Measurements from ENCODE around the gene KCTD16. TPM values are rescaled to one million over a fixed set of nuclear protein-coding genes. Genes with fewer than 3 reads are reported as not detected.

KCTD16 gene
- total RNA-seq, 1 experiment from 2014 or later, result 0.12 TPM

DNA sequence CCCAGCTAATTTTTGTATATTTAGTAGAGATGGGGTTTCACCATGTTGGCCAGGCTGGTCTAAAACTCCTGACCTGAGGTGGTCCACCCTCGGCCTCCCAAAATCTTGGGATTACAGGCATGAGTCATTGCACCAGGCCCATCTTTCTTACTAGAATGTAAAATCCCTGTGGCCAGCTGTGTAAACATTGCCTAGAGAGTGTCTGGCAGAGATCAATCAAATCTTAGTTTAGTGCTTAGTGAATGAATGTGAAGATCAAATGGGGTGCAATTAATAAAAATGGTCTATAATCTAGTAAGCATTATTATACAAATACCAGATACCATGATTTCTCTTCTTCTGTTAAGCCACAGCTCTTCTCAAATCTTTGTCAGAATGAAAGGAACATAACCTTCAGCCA lies 289.9 kb downstream of the KCTD16 start:
- no peak for DNase-seq (ENCODE audit: low read depth)

DNA sequence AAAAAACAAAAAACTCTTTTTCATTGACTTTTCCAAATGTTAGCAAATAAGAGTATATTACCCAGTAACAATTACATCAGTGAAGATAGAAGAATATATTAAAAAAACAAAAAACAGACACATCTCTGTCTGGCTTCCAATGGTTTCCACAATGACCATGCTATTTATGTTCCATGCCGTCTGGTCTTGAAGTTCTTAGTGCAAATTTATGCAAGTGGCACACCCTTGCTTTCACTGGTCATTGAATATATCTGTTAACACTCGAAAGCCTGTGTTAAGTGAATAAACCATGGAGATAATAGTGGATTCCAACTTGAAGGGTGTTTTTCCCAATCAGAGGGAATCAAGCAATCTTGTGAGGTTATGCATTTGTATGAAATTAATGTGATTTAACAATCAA lies 291.9 kb downstream of the KCTD16 start:
- DNase-seq (ENCODE audit: low read depth), result no peak

DNA sequence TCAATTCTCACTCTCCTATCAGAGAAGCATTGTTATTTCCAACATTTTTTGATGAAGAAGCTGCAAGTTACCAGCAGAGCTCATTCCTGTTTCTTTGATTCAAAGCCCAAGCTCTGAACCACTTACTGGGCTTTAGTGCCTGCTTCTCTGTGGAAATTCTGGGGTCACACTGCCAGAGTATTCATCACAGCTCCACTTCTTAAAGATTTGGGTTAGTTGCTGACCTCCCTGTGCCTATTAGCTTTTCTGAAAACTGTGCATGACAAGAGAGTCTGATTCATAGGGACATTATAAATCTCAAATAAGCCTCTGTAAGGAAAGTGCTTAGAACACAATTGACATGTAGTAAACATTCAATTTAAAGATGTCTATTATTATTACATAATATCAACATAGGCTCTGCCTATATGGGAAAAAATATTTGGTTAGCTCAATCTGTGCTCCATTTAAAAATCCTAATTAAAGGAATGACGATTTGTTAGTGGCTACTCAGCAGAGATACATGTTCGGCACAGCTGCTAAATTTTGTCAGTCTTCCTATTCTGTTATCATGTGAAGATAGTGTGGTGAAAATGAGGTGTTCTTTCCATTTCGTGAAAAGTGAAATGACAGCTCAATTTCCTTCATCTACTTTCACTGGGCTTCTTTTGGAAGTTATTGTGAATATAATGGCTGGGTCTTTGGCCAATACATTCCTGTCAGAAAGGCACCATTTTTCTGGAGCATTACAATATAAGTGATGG lies 293.0 kb downstream of the KCTD16 start:
- DNase-seq (ENCODE audit: low read depth), result no peak

DNA sequence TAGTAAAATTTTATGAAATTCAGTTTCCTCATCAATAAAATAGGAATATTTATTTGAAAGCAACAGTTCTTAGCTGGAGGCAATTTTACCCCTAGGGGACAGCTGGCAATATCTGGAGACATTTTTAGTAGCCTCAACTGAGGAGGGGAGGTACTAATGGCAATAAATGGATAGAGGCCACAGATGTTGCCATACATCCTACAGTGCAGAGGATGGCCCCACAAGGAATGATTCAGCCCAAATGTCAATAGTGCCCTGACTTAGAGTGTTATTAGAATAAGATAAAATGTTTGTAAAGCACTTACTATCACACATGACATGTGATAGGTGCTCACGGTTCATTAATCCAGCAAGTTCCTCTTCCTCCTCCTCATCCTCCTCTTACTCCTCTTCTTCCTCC lies 293.6 kb downstream of the KCTD16 start:
- DNase-seq (ENCODE audit: low read depth), result no peak

DNA sequence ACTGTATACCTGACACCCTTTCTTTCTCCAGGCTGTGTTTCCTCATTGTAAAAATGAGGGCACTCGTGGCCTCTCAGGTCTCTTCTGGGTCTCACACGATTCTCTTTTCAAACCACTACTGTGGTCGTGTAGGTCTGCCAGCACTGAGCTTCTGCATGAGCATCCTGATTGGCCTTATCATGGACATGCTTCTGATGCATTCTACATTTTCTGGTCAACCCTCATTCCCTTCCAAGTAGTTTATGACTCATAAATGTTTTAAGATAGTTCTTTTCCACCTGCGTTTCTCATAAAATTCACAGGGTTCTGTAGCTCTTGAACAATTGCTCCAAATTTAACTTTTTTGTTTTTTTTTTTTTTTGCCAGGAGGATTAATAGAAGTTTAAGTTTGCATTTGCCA lies 294.8 kb downstream of the KCTD16 start:
- no peak for DNase-seq (ENCODE audit: low read depth)

DNA sequence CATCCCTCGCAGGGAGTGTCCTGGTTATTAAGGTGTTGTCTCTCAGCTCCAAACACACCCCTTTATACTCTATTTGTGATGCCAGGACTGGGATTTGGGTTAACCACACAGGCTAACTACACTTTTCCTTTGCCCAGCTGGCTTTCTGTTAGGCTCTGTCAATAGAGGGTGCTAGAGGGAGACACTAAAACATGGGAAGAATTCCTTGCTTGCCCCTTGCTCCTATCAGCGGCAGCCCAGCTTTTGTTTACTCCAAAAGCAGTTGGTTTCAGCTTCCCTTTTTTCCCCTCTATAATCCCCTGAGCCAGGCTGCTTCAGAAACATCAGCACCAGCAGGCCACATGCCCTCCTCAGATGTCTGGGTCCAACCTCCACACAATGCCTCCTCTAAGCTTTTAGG lies 297.1 kb downstream of the KCTD16 start:
- DNase-seq (ENCODE audit: low read depth), result no peak

DNA sequence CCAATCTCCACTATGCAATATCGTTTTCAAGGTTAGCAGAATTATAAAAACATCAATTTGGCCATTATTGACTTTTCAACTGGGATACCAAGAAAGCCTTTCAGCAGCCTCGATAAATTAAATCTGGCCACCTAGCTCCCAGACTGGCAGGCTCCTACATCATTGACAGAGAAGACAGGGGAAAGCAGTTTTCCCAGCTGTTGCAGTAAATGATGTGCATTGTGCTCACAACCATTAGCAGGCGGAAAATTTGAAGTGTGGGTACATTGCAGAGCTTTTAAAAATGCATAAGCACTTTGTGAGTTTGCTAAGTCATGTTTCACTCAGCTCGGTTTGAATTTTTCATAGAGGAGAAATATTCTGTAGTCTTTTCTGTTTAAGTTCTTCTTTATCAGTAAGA lies 297.9 kb downstream of the KCTD16 start:
- DNase-seq (ENCODE audit: low read depth), result no peak

DNA sequence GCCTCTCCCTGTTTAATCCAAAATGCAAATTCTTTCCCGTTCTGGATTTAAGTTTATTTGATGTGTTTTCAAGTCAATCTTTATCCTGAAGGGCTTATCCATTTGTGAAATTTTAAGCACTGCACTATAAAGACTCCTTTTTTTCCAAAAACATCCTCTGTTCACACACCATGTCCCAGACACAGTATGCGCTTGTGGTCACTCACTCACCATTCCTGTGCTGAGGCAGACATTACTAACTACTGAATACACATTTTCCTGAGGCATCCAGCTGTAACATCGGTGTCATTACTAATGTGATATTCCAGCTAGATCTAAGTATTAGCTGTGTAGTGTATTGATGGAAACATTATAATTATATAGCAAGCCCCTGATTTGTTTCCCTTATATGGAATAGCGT lies 298.4 kb downstream of the KCTD16 start:
- no peak for DNase-seq (ENCODE audit: low read depth)

DNA sequence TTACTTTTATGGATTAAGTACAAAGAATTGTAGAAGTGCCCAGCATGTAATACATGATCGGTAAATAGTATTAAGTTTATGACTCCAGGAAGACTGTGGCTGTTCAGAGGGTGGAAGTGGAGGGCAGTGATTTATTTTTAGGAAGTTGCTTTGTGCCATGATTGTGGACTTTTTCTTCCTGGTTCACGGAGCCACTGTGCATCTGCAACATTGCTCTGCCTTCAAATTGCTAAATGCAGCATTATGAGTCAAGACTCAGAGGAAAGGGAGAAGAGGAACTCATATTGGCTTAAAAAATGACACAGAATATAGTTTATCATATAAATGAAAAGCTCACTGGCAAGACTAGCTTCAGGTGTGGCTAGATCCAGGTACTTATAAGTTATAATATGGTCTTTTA lies 301.5 kb downstream of the KCTD16 start:
- DNase-seq (ENCODE audit: low read depth), result no peak

DNA sequence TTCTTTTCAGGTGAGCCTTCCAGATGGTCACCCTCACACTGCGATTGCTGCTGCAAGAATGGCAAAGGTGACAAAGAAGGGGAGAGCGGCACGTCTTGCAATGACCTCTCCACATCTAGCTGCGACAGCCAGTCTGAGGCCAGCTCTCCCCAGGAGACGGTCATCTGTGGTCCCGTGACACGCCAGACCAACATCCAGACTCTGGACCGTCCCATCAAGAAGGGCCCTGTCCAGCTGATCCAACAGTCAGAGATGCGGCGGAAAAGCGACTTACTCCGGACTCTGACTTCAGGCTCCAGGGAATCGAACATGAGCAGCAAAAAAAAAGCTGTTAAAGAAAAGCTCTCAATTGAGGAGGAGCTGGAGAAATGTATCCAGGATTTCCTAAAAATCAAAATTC lies 303.0 kb downstream of the KCTD16 start:
- no peak for DNase-seq (ENCODE audit: low read depth)

DNA sequence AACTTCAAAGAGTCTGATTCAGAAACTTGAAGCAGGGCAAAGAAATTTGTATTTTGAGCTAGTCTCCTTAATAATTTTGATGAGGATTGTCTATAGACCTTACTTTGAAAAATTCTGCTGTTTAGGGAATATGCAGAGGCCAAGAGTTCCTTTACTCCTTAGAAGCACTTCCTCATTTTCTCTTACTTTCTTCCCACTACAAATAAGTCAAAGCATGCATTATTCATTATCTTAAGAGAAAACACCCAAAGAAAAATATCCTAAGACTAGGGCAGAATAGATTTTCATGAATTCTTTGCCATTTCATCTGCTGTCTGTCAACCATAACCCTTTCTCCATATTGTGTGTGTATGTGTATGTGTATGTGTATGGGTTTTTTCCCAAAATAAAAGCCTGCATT lies 307.9 kb downstream of the KCTD16 start:
- DNase-seq (ENCODE audit: low read depth), result no peak

DNA sequence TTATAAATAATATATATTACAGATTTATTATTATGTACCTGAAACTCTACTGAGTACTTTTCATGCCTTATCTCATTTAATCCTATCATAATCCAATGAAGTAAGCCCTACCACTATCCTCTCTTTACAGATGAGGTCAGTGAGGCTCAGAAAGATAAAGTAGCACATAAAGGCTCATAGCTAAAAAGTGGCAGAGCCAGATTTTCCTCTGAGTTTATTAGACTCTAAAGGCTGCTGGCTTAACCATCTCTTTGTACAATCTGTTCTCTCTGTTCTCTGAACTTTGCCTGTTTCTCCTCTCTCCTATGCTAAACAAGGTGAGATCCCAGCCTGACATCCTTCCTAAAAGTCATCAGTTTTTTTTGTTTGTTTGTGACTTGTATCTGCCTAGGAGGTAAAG lies 311.2 kb downstream of the KCTD16 start:
- DNase-seq (ENCODE audit: low read depth), result no peak

DNA sequence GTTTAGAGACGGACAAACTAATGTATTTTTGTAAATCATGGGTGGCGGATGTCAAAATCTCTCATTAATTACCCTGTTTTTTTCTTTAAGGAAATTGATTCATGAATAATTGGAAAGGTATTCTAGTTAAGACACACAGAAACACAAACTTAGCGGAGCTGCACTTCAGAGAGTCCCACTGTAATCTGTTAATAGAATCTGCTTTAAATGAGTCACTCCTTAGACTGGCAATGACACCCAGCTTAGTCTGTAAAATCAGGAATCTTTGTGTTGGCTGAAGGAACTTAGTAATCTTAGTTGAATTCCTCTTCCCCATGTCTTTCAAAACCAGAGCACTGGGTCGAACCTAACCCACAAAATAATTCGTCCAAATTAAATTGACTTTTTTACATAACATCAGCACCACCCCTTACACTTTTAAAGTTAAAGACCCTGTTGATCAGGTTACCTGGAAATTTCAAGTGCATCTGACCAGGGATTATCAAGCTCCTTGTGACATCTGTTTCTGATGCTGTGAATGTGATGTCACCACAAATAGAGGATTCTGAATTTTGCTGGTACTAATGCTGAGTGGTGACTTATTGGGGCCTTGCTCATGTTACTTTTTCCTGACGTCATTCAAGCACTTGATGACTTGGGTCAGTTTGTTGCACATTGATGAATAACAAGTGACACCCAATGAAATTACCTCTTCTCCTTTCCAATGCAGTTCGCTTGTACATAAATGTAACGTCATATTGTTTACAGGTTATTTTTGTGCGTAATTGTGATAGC lies 313.6 kb downstream of the KCTD16 start:
- no peak for DNase-seq (ENCODE audit: low read depth)

DNA sequence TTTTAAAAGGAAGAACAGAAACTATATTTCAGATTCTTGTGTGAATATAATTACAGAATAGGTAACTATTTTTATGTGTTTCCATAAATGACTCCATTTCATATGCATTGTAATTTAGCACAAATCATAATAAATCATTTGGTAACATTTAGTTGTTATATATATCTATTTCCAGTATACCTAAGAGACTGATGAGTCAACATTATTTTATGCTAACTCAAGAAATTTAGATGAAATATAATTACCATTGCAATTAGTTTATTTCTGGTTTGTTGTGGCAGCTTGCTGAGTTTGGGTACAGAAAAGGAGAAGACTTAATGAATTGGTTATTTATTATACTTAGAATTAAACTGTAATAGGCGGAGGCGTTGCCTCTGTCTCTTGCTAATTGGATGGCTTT lies 314.9 kb downstream of the KCTD16 start:
- DNase-seq (ENCODE audit: low read depth), result no peak

DNA sequence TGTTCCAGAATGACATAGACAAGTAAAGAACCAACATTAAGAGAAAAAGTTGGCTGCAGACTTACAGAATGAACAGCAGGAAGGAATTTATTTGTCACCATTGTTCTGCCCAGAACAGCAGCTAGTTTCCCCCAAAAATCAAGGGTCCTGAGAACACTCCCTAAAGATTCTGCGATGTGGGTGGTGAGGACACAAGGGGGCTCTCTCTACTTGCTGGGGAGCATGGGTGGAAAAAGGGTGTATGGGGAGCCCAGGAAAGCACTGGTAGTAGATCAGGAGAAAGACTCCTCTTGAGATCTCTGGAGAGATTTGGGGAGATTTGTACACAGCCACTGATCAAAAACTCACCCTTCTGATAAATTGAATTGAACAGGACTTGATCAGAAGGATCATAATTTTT lies 316.5 kb downstream of the KCTD16 start:
- no peak for DNase-seq (ENCODE audit: low read depth)

DNA sequence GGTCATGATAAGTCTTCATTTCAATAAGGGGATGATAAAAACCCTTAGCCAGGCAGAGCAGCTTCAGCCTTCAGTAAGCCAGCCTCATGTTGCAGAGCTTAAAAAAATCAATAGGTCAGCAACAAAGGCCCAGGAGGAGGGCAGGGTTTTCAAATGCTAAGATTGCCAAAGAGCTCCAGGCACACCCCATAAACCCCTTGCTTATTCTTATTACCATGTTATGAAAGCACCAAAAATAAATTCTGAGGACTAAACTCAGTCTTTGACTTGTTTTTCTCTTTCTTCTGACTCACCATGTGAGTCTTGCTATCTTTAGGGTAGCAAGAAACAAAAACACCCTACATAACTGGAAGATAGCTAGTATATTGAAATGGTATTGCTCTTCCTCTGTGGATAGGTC lies 317.1 kb downstream of the KCTD16 start:
- DNase-seq (ENCODE audit: low read depth), result no peak

DNA sequence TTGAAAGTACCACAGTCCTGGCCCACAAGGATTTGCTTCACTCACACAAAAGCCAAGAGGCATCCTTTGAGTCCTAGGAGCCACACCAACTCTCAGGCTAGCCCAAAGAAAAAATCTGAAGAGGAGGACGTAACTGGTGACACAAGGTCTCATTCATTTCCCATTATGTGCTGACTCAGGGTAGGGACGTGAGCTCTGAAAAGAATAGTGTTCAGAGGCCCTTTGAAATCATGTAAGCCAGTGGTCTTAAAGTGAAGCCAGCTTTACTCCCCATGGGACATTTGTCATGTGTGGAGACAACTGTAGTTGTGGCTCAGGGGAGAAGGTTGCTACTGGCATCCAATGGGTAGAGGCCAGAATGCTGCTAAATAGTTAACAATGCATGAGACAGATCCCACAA lies 332.4 kb downstream of the KCTD16 start:
- DNase-seq (ENCODE audit: low read depth), result no peak

DNA sequence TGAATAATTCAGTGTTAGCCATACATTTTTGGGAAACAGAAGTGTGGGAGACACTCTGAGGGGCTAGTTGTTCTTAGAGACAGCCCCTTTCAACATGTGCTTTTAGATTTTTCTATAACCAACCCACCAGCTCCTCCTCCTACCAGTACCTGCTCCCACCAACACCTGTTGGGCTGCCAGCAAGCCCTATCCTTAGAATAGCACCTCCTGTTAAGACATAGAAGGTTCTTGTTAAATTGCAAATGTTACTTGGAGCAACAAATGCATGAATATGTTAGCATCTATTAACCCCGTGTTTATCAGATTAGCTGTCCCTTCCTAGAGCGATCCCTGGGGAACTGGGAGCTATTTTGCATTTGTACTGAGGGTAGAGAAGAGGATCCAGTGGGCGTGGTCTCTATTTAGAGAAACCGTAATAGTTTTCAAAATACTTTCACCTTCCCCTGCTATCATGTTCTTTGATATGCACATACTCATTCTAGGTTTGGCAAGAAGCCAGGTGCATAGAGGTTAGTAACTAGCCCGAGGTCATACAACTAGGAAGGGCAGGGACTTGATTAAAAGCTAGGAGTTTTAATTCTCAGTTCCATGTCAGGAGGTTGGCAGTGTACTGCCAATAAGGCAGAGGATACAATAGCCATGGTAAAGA lies 334.4 kb downstream of the KCTD16 start:
- peak; percentile 3 for DNase-seq (ENCODE audit: low read depth)

DNA sequence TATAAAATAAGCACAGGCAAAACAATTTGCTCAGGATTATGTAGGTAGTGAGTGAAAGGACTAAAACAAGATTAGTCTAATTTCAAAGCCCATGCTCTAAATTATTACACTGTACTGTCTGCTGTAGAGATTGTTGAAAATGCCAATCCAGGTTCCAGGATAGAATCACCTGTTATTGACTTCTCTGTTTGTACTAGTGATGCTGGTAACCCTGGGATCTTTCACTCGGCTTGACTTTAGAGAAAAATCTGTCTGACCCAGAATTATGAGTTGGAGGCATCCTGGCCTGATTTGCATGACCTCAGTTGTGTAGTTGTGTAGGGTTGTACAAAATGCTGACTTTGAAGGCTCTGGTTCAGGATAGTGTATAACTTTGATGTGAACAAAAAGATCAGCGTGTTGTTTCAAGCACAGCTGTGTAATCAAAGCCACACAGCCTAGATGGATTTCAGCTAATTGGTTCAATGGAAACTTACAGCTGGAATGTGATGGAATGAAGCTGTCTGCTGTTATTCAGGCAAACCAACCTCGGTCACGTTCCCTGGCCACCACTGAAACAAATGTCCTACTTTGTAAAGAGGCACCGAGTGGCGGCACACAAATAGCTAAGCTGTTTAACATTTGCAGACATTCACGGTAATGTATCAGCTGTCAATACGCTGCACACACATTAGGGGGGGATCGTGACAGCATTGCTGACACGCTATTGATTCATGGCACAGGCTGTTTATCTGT lies 340.3 kb downstream of the KCTD16 start:
- no peak for DNase-seq (ENCODE audit: low read depth)

DNA sequence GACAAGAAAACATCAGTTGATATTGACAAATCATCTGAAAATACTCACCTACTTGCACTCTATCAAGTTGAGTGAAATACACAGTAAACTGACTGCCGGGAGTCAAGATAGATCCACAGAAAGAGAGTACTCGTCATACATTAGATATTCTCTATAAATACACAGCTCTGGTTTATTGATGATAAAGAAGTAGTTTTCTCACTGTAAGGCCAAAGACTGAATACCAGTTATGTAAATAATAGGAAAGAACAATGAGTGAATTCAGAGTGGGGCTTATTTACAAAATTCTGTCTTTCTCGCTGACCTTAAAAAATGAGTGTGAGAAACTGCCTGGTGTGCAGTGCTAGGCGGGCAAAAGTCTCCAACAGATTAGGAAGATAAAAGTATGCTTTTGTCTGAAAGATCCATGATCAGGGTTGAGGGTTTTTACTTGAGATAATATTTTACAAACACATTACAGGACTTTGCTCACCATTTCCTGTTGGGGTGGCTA lies 341.0 kb downstream of the KCTD16 start:
- DNase-seq (ENCODE audit: low read depth), result no peak

DNA sequence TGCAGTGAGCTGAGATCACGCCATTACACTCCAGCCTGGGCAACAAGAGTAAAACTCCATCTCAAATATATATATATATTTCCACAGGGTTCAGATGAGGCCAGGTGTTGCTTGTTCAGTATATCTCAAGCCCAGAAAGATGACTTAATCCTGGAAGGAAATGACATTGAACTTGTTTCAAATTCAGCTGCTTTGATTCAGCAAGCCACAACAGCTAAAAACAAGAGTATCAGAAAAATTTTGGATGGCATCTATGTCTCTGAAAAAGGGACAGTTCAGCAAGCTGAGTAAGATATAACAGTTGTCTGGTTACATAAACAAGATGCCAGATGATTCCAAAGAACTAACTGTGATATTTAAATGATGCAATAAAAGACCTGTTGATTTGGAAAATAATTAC lies 352.0 kb downstream of the KCTD16 start:
- DNase-seq (ENCODE audit: low read depth), result no peak

DNA sequence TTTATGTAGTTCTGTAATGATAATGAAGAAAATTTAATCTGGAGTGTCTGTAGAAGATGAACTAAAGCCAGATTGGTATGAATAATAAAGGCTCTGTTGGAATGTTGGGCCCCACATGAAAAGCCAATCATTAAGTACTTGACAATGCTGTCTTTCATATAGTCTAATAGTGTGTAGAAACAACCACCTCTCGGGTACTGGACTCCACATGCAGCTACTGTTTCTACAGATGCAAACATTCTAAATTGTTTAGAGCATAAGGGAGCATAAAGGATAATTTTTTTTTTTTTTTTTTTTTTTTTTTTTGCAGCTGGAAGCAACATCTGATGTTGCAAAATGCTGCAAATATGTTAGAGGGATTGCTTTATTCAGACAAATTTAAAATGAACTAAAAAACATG lies 354.3 kb downstream of the KCTD16 start:
- no peak for DNase-seq (ENCODE audit: low read depth)

Measured in RPMI7951 (cell line).